ENCODE data around the gene OLAH. TPM values are rescaled to one million over a fixed set of nuclear protein-coding genes. Genes with fewer than 3 reads are reported as not detected.
"Not testable (repeated sequence)": the region's sequence is repeated elsewhere in the genome, so short reads cannot be mapped to it uniquely, and the experiment has no call there.

Gene OLAH
- total RNA-seq: 1 to 10 TPM in 1 of 2 donors, under 1 TPM in 1; 0.89 to 1.2 TPM

DNA sequence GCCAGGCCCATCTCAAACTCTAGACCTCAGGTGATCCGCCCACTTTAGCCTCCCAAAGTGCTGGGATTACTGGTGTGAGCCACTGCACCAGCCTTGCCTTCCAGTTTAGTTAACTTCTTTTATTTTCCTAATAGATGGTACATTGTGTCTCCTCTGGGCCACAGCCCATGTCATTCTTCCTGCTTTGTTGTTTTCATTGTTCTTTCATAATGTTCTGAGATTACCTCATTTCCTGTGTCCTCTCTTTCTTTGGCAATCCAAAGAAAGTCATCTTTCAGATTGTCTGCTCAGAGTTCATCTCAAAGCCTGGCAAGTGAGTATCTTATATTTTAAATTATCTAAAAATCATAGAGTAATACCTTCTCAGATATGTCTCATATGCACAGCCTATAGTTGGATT lies at the start of gene OLAH:
OLAH (plus strand) TSS at position 270 of the 400 bp plus-strand sequence. CDS start 3,346 bp downstream, outside the sequence.
- Mint-ChIP-seq H3K27me3 (peaks cover 12 to 31% of the 10 kb centered on the region in 2 donors), H3K4me1 (ENCODE audit: low read depth in 2 of 2) (peaks cover 4 to 6% of the 10 kb centered on the region in 2 donors), H3K9me3 (peaks cover 3% of the 10 kb centered on the region), H3K4me3 (peak within 1 kb of the TSS; percentile 1), H3K27ac (peak within 1 kb of the TSS; percentile 34 to 73), H3K36me3 (peaks cover 4% of the 10 kb centered on the region)
- DNase-seq (ENCODE audit: low spot score) (no peak), ATAC-seq (peak in 1 of 2 donors; percentile 63)

DNA sequence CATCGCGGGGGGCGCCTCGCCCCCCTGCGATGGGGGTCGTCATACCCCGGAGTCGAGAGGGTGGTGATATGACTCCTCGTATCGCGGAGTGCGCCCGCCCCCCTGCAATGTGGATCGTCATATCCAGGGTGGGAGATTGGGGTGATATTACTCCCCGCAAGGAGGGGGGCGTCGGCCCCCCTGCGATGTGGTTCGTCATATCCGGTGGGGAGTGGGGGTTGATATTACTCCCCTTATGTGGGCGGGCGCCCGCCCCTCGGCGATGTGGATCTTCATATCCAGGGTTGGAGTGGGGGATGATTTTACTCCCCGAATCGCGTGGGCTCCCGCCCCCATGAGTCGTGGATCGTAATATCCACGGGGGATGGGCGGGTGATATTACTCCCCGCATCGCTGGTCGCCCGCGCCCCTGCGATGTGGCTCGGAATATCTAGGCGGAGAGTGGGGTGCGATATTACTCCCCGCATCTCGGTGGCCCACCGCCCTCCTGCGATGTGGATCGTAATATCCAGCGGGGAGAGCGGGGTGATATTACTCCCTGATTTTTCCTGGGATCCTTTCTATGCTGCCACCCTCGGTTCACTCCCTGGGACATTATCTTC lies 47.7 kb upstream of the OLAH start:
- no peak overlapping the region for H3K4me3 Mint-ChIP-seq
- peaks cover 0 to 6% of the 10 kb centered on the region in 2 donors for H3K4me1 Mint-ChIP-seq (ENCODE audit: low read depth in 2 of 2)
- H3K36me3 Mint-ChIP-seq: no peaks in the 10 kb centered on the region
- no peak overlapping the region for H3K27ac Mint-ChIP-seq
- ATAC-seq: no peak
- no peaks in the 10 kb centered on the region for H3K9me3 Mint-ChIP-seq
- peaks cover 13 to 14% of the 10 kb centered on the region in 2 donors for H3K27me3 Mint-ChIP-seq
- DNase-seq (ENCODE audit: low spot score): no peak

DNA sequence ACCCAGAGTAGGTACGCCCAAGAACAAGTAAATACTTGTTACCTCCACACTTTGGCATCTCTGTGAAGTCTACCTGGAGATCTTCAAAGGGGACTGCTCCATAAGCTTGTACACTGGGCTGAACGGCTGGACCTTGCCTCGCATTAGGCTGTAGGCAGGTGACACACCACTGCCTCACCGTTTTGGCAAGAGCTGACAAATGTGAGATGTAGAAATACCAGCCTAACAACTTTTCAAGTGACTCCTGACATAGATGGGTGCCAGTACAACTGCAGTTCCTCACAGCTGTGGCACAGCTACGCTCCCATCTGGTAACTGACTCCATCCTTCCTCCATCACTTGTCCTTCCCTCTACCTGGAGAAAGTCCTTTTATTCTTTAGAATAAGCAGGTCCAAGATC lies 30.2 kb upstream of the OLAH start:
- not testable (repeated sequence) for ATAC-seq; H3K27ac Mint-ChIP-seq; H3K4me3 Mint-ChIP-seq; DNase-seq (ENCODE audit: low spot score); H3K4me1 Mint-ChIP-seq (ENCODE audit: low read depth in 2 of 2); H3K27me3 Mint-ChIP-seq; H3K9me3 Mint-ChIP-seq; H3K36me3 Mint-ChIP-seq

DNA sequence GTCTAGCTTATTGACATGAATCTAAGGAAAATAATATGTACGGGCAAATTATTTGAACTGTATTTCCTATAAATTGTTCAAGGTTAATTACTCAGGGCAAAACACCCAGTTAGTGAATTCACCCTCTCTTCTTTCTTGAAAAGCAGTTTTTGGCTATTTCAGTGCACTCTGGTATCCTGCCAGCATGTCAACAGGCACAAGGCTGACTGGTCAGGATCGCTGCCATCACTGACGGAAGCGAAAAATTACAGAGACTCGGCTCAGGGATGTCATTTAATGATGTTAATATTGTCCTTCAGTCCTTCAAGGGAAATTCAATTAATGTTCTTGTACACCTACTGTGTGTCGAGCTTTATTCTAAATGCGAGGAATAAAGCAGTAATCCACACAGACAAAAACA lies 28.3 kb upstream of the OLAH start:
- H3K9me3 Mint-ChIP-seq: no peaks in the 10 kb centered on the region
- H3K27me3 Mint-ChIP-seq: peaks cover 0 to 8% of the 10 kb centered on the region in 2 donors
- no peak for DNase-seq (ENCODE audit: low spot score)
- H3K4me1 Mint-ChIP-seq (ENCODE audit: low read depth in 2 of 2): no peaks in the 10 kb centered on the region
- no peak overlapping the region for H3K27ac Mint-ChIP-seq
- H3K4me3 Mint-ChIP-seq: no peak overlapping the region
- ATAC-seq: no peak
- no peaks in the 10 kb centered on the region for H3K36me3 Mint-ChIP-seq

- H3K9me3 Mint-ChIP-seq; DNase-seq (ENCODE audit: low spot score); H3K36me3 Mint-ChIP-seq; H3K4me1 Mint-ChIP-seq (ENCODE audit: low read depth in 2 of 2); H3K27me3 Mint-ChIP-seq; H3K4me3 Mint-ChIP-seq; H3K27ac Mint-ChIP-seq: not testable (repeated sequence)
- ATAC-seq: peak in 1 of 2 donors; percentile 36
Measured at GRCh38 chr10:15020966-15021365, 22.8 kb upstream of the OLAH start.

DNA sequence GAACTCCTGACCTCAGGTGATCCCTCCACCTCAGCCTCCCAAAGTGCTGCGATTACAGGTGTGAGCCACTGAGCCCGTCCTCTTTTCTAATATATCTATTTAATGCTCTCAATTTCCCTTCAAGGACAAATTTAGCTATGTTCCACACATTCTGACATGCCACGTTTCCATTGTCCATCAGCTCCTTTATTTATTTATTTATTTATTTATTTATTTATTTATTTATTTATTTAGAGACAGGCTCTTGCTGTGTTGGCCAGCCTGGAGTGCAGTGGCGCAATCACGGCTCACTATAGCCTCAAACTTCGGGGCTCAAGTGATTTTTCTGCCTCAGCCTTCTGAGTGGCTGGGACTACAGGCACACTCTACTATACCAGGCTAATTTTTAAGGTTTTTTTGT lies 20.7 kb upstream of the OLAH start:
- not testable (repeated sequence) for ATAC-seq; H3K36me3 Mint-ChIP-seq; H3K4me3 Mint-ChIP-seq; H3K4me1 Mint-ChIP-seq (ENCODE audit: low read depth in 2 of 2); H3K27me3 Mint-ChIP-seq; DNase-seq (ENCODE audit: low spot score); H3K9me3 Mint-ChIP-seq; H3K27ac Mint-ChIP-seq

DNA sequence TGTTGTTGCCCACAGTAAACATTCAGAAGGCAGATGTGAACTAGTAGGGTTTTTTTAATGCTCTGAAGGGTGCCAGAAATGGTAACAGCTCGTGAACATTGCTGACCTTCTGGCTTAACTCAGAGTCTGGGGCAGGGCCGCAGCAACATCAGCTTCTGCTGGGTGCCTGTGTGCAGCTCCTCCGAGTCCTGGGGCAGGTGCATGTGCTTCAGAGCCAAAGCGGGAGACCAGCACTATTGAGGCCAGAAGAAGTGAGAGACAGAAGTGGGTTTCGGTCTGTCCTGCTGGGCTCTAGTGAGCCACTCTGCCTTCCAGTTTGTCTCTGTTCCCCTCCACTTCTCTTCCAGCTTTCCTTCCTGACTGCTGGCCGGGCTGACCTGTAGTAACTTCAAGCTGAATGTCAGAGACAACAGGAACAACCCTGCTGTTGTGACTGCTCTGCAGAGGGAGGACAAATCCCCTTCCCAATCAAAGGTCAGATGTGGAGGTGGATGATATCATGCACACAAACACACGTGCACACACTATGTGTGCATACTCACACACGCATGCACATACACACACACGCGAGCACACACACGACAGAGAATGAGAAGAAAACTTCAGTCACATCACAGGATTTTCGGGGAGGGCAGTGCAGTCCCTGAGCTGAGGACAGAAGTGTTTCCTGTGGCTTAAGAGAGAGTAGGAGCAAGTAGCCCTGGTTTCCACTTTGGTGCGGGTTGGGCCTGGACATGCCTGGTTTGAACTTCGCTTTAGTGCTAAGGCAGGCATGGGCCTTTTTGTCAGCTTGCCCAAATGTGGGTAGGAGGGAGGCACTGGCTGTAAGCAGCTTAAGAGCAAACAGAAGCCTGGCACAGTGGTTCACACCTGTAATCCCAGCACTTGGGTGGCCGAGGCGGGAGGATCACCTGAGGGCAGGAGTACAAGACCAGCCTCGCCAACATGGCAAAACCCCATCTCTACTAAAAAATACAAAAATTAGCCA lies 19.4 kb upstream of the OLAH start:
- H3K4me3 Mint-ChIP-seq; ATAC-seq; H3K27me3 Mint-ChIP-seq; H3K27ac Mint-ChIP-seq; DNase-seq (ENCODE audit: low spot score); H3K9me3 Mint-ChIP-seq; H3K4me1 Mint-ChIP-seq (ENCODE audit: low read depth in 2 of 2); H3K36me3 Mint-ChIP-seq: not testable (repeated sequence)

DNA sequence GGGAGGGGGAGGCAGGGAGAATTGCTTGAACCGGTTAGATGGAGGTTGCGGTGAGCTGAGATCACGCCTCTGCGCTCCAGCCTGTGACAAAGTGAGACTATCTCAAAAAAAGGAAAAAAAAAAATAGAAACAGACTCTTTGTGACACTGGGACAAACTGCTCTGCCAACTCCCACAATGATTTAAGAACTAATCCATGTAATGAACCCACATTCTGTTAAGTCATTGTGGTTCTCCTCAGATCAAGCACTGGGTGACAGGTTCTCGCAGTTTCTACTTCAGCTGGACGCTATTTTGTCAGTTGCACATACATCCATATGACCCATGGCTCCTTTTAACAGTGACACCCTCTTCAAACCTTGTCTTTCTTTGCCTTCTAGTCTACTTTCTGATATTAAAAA lies 18.7 kb upstream of the OLAH start:
- H3K9me3 Mint-ChIP-seq; DNase-seq (ENCODE audit: low spot score); H3K27me3 Mint-ChIP-seq; H3K4me3 Mint-ChIP-seq; H3K36me3 Mint-ChIP-seq; ATAC-seq; H3K4me1 Mint-ChIP-seq (ENCODE audit: low read depth in 2 of 2); H3K27ac Mint-ChIP-seq: not testable (repeated sequence)

- Mint-ChIP-seq H3K4me1 (ENCODE audit: low read depth in 2 of 2) (no peaks in the 10 kb centered on the region), H3K27me3 (peaks cover 0 to 3% of the 10 kb centered on the region in 2 donors), H3K27ac (no peak overlapping the region), H3K4me3 (no peak overlapping the region), H3K9me3 (no peaks in the 10 kb centered on the region), H3K36me3 (no peaks in the 10 kb centered on the region)
- no peak for DNase-seq (ENCODE audit: low spot score)
- no peak for ATAC-seq
Measured at GRCh38 chr10:15027741-15028140, 16.0 kb upstream of the OLAH start.

- Mint-ChIP-seq H3K4me3 (no peak overlapping the region), H3K27me3 (peaks cover 0 to 6% of the 10 kb centered on the region in 2 donors), H3K27ac (peak overlapping the region in 1 of 2 donors; percentile 58), H3K36me3 (no peaks in the 10 kb centered on the region), H3K4me1 (ENCODE audit: low read depth in 2 of 2) (peaks cover 7 to 9% of the 10 kb centered on the region in 2 donors), H3K9me3 (no peaks in the 10 kb centered on the region)
- DNase-seq (ENCODE audit: low spot score) (no peak), ATAC-seq (peak; percentile 24)
Measured at GRCh38 chr10:15035385-15036301, 8.1 kb upstream of the OLAH start.

DNA sequence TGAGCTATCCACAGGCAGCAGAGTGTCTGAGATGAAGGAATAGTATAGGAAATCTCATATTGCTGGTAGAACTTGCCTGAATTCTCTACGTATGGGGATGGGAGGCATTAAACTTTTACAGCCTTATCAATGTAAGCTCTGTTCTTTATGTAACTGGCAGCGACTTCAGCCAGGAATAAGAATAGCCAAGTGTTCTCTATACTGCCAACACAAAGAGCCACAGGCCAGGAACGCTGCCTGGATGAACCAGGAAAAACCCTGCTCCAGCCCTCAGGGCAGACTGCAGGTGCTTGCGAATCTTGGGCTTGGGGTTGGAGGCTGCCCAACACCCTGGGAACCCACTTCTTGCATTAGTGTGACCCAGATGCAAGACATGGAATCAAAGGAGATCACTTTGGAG lies 6.1 kb upstream of the OLAH start:
- H3K4me3 Mint-ChIP-seq: no peak overlapping the region
- ATAC-seq (no peak), DNase-seq (ENCODE audit: low spot score) (no peak)
- H3K4me1 Mint-ChIP-seq (ENCODE audit: low read depth in 2 of 2): peaks cover 7 to 9% of the 10 kb centered on the region in 2 donors
- H3K9me3 Mint-ChIP-seq: no peaks in the 10 kb centered on the region
- H3K27me3 Mint-ChIP-seq: peaks cover 0 to 6% of the 10 kb centered on the region in 2 donors
- H3K36me3 Mint-ChIP-seq: no peaks in the 10 kb centered on the region
- no peak overlapping the region for H3K27ac Mint-ChIP-seq

- Mint-ChIP-seq H3K27ac (no peak overlapping the region), H3K27me3 (peaks cover 0 to 7% of the 10 kb centered on the region in 2 donors), H3K9me3 (no peaks in the 10 kb centered on the region), H3K4me3 (no peak overlapping the region), H3K36me3 (peaks cover under 1% of the 10 kb centered on the region), H3K4me1 (ENCODE audit: low read depth in 2 of 2) (peaks cover 8 to 9% of the 10 kb centered on the region in 2 donors)
- no peak for ATAC-seq
- DNase-seq (ENCODE audit: low spot score): no peak
Measured at GRCh38 chr10:15038416-15038815, 5.3 kb upstream of the OLAH start.

DNA sequence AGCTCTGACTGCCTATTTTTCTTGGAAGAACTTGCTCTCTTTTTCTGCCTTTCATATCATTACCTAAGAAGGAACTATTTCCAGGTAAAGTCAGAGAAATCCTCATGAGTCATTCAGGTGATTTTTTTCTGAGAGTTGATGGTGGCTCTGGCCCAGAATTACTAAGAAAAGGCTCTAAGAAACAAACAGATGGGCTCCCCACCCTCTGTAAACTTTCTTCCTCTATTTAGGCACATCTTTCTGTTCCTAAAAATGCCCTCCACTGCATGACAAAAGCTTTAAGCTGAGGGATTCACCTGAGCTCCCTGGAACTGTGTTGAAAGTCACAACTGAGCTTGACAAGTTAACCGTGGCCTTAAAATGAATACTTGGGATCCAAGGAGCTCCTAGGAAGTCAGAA lies 1.6 kb downstream of the OLAH start:
- H3K27ac Mint-ChIP-seq: no peak overlapping the region
- H3K36me3 Mint-ChIP-seq: peaks cover 4% of the 10 kb centered on the region
- DNase-seq (ENCODE audit: low spot score) (no peak), ATAC-seq (no peak)
- peaks cover 3% of the 10 kb centered on the region for H3K9me3 Mint-ChIP-seq
- peaks cover 12 to 27% of the 10 kb centered on the region in 2 donors for H3K27me3 Mint-ChIP-seq
- H3K4me1 Mint-ChIP-seq (ENCODE audit: low read depth in 2 of 2): peaks cover 4 to 6% of the 10 kb centered on the region in 2 donors
- no peak overlapping the region for H3K4me3 Mint-ChIP-seq
